ENCODE measurements around the gene FAM200A. TPM values are rescaled to one million over a fixed set of nuclear protein-coding genes. Genes with fewer than 3 reads are reported as not detected.

Gene FAM200A
- total and polyA plus RNA-seq, 2 of the 8 experiments (the other 6 are each of a cell fraction or from before 2014, with no cell fraction given): 4.3 to 7.5 TPM

DNA sequence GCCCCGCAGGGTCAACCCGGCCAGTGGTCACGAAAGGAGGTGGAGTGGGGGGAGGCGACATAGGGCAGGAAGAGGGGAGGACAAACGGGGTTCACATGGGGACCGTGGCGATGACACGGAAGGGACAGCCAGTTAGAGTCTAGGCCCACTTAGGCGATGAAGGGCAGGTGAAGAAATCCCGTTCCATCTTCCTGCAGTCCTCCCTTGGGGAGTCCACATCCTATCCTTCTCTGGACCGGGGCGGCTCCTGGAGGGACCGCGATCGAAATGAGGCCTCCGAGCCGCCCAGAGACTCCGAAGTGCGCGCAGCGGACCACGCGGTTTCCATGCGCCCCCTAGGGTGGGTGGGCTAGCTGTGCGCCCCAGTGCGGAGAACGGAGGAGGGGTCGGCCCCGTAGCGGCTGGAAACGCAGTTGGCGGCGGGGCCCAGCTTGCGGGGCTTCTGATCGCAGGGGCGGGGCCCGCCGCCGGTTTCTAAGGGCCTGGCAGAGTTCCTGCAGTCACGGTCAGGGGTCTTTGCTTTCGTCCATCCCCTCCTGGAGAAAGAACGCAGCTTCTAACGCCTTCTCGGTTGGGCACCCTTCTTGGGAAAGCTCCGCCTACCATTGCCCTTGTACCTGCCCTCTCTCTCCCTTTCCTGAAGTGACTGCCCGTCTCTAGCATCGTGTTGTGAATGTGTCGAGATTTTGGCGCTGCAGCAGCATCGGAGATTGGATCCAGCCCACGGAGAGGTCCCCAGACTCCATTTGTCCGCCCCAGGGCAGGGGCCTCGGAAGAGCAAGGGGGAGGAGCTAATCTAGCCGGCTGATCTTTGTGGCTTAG lies 28.3 kb upstream of the FAM200A start (continued):
- no peak for TF ChIP-seq SP2 (IDR thresholded peaks at IDR 0.05; ENCODE audit: low read length)
- no peak for TF ChIP-seq SP4 (IDR thresholded peaks at IDR 0.05; ENCODE audit: low read length)
- peak; percentile 31; the same call in 1 of the 2 replicates for TF ChIP-seq EGR1 (IDR thresholded peaks at IDR 0.05; ENCODE audit: borderline replicate concordance, low read depth, low read length)
- no peak for TF ChIP-seq YY1 (IDR thresholded peaks at IDR 0.05; ENCODE audit: low read depth, low read length)
- peak; percentile 67 to 89; a peak in 1 of 4 replicates for TF ChIP-seq HDAC2 (IDR thresholded peaks at IDR 0.05; ENCODE audit: borderline replicate concordance in 1 of 2, low read depth in 2 of 2, low read length in 2 of 2)
- TF ChIP-seq, protein P1, sequence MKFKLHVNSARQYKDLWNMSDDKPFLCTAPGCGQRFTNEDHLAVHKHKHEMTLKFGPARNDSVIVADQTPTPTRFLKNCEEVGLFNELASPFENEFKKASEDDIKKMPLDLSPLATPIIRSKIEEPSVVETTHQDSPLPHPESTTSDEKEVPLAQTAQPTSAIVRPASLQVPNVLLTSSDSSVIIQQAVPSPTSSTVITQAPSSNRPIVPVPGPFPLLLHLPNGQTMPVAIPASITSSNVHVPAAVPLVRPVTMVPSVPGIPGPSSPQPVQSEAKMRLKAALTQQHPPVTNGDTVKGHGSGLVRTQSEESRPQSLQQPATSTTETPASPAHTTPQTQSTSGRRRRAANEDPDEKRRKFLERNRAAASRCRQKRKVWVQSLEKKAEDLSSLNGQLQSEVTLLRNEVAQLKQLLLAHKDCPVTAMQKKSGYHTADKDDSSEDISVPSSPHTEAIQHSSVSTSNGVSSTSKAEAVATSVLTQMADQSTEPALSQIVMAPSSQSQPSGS (IDR thresholded peaks at IDR 0.05; ENCODE audit: low read length): no peak
- TF ChIP-seq GTF2F1 (IDR thresholded peaks at IDR 0.05; ENCODE audit: borderline replicate concordance, low read depth, low read length): 0 out of 2 replicates have a peak, but pooled peaks have one; percentile 11
- TF ChIP-seq CHD2 (IDR thresholded peaks at IDR 0.05; ENCODE audit: low read length): no peak
- peak; percentile 59 for TF ChIP-seq ASH2L (IDR thresholded peaks at IDR 0.05; ENCODE audit: low read length)

All from H1 (cell line).